Measurements from ENCODE around the gene PKN2. TPM values are rescaled to one million over a fixed set of nuclear protein-coding genes. Genes with fewer than 3 reads are reported as not detected.

The PKN2 gene
- total RNA-seq, 1 donor from 2014 or later = 65.1 TPM

GRCh38 chr1:88883156-88883555 is 199.1 kb downstream of the PKN2 start:
- DNase-seq (ENCODE audit: low spot score in 2 of 2, unreplicated experiment in 2 of 2) = no peak
- Mint-ChIP-seq H3K4me1 (peaks cover 3% of the 10 kb centered on the region), H3K4me3 (no peak overlapping the region), H3K9me3 (no peaks in the 10 kb centered on the region), H3K36me3 (peaks cover 3% of the 10 kb centered on the region), H3K27ac (peak overlapping the region; percentile 21), H3K27me3 (ENCODE audit: low read depth) (no peaks in the 10 kb centered on the region)
- TF ChIP-seq CTCF (IDR thresholded peaks at IDR 0.05; ENCODE audit: unreplicated experiment) = no peak

Other genes with a start within 250 kb of the PKN2 start
- gene GTF2B, start 207.3 kb downstream of the PKN2 start, total RNA-seq = 20.8 to 24.4 TPM (median 21.7 TPM) in 3 replicates